Lung microvascular endothelial cell (primary cell): ENCODE results near the gene WDR54. TPM values are rescaled to one million over a fixed set of nuclear protein-coding genes. Genes with fewer than 3 reads are reported as not detected.
"Not testable (repeated sequence)": the region's sequence is repeated elsewhere in the genome, so short reads cannot be mapped to it uniquely, and the experiment has no call there.

Source experiments
- DNase-seq, 2 donors: peaks; one replicate each; pipeline versions ENCODE4 v3.0.0 to v3.0.0-alpha.2; 2010; ENCODE audit warnings: low read depth in 2 of 2
- total RNA-seq: library from RNA; depleted of rRNA; stranded (reverse); fragments of >200 nt; gene quantifications from 2 replicates; pipeline ENCODE4 v1.2.1, GENCODE V29; 2014

The WDR54 gene
- total RNA-seq, 1 donor from 2014 or later = 24.0 TPM

DNA sequence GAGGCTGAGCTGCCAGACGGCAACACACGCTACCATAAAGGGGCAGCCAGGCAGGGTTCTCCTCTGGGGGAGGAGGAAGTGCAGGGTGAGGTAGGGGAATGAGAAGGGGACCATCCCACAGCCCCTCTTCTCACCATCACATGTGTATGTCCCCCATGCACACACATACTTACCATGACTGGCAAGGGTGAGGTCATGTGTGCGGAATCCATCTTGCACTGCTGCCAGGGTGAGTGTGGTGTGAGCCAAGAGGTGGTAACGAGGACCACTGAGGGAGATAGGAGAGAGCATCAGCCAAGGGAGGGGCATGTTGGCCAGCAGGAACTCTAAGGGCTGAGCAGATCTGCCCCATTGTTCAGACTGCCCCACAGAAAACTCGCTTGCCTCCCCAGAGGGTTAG, 7.1 kb downstream of the WDR54 start:
- DNase-seq = no peak

GRCh38 chr2:74429487-74430451, 8.2 kb downstream of the WDR54 start:
- DNase-seq = no peak

GRCh38 chr2:74430502-74430901, 9.0 kb downstream of the WDR54 start:
- DNase-seq = no peak

DNA sequence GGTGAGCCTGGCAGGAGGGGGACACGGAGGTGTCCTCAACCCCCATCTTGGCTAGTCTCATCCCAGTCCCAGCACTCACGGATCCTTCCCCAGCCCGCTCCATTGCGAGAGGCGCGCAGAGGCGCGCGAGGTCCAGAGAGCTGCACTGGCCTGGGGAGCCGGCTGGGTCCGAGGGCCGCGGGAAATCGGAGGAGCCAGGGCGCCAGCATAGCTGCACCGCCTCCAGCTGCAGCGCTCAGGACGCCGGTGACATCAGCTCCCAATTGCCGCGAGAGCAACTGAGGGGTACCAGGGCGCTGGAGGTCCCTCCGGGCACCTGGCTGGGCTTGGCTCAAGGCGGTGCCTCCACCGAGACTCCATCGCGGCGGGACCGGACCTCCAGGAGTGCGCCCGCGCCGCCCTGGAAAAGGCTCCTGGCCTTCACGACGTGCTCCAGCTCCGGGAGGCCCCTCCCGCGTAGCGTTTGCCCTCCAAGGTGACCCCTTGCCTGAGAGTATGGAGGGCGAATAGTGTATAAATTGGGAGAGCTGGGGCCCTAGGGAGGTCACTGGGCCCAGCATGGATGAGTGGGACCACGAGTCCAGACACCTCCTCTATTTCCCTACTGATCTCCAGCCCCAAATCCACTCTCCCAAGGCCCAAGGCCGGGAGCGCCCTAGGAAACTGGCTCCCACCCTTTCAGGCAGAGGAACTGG, 14.7 kb downstream of the WDR54 start:
- no peak for DNase-seq

- DNase-seq = no peak
Observed at GRCh38 chr2:74436848-74437695, 15.5 kb downstream of the WDR54 start.

- no peak for DNase-seq
Observed at GRCh38 chr2:74438248-74438647, 16.7 kb downstream of the WDR54 start.

- DNase-seq = no peak
Observed at GRCh38 chr2:74439373-74439772, 17.8 kb downstream of the WDR54 start.

DNA sequence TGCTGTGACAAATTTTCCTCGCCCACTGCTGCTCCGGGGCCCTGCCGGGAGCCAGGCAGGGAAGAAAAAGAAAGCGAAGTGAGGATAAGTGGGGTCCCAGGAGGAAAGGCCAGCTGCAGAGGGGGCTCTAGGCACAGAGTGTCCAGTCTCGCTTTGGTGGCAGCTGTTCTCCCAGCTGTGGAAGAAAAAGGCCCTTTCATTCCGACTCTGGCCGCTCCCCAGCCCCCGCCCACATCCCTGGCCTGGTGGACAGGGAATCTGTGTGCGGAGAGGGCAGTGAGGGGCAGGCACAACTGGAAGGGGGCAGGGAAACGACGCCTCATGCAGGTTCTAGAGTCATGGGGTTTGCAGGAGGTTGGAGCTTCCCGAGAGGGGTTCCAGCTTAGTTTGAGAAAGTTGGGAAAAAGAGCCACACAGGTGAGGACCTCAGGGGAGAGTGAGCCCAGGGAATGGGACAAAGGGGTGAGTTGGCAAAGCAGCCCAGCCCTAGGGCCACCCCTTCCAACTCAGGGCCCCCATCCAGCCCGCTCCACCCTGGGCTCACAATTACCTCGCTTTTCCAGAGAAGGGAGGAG, 18.4 kb downstream of the WDR54 start:
- peak in 1 of 2 donors; percentile 68 for DNase-seq

DNA sequence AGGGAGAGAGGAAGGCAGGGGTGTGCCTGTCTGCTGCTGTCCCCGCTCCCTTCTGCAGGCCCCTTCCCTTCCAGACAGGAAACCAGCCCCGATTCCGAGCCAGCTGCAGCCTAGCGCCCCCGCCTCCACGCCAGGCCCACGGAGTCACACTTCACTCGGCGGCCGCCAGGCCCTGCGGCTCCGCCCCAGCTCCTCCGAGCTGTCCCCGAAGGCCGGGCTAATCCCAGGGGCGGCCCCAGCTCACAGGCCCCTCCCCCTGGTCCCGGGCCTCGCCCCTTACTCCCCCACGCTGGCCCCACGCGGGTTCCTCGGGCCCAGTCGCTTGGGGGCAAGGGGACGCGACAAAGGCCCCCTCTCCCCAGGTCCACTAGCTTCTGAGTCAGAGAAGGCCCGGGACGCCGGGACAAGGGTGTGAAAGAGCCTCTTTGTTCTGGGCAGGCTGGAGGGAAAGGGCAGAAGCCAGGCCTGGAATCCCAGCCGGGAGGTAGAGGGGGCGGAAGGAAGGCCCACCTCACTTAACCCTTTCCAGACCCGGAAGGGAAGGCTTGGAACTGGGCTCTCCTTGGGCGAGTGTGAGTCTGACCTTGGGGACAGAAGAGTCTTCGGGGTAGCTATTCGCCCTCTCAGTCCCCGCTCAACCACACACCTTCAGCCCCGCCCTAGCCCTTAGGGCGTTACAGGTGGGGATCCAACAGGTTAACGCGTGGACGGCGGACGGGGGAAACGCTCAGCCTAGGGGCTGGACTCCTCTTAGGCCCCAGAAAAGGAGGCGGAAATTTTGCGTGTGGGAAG, 19.0 kb downstream of the WDR54 start:
- peak; percentile 52 to 81 for DNase-seq

DNA sequence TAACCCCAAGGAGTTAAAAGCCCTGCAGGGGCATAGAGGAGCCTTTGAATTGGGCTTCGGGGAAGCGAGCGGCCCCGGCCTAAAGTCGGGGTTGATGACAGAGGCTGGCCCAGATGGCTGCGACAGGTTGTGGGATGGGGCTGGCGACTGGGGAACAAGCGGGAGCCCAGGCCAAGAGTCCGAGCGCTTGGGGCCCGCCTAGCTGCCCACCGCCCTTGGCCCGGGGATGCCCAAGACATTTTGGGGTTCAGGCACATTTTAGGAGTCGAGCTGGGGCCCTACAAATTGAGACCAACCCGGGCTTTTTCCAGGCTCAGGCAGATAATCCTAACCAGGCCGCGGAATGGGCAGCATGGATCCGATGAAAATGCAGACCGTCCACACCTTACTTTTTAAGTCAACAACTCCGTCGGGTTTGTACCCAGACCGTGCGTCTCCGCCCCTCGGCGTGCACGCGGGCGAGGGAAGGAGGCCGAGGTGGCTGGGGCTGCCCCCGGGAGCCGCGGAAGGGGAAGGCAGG, 19.7 kb downstream of the WDR54 start:
- DNase-seq = no peak

- peak in 1 of 2 donors; percentile 38 for DNase-seq
Observed at GRCh38 chr2:74441690-74442482, 20.4 kb downstream of the WDR54 start, which contains the start of gene RTKN. Gene RTKN, minus strand, starts transcription at chr2:74441937. Its CDS starts 121 bp downstream, at chr2:74441816.

- not testable (repeated sequence) for DNase-seq
Observed at GRCh38 chr2:74442483-74443297, 21.2 kb downstream of the WDR54 start.

DNA sequence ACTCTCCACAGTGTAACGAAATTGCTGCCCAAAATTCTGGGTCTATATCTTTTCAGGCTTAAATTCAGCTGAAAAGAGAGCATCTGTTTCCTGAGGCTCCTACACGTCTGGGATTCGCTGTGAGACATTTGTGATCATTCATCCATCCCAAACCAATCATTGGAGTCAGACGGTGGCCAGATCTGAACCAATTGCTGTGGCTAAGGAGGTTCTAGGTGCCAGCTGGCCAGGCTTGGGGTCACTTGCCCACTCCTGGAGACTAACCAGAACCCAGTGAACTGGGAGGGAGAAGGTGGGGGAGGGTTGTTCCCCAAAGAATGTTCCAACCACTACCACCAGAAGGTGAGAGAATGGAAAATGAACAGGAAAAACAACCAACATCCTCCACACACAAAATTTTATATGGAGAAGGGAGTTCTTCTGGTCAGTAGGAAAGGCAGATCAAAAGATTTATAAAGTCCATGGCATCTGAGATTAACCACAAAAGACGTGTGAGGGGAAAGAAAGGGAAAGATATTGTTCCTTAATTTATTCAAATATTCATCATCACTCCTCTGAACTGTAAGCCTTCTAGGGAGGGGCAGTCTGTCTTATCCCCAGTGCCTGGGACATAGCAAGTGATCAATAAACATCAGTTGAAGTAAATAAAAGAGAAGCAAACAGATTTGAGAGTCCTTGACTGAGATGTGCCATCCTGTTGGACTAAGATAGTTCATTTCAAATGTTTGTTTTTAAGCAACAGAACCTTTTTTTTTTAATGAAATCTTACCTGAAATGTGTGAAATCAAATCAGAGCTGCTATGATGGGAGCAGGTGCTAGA, 23.2 kb downstream of the WDR54 start:
- DNase-seq = peak in 1 of 2 donors; percentile 63

DNA sequence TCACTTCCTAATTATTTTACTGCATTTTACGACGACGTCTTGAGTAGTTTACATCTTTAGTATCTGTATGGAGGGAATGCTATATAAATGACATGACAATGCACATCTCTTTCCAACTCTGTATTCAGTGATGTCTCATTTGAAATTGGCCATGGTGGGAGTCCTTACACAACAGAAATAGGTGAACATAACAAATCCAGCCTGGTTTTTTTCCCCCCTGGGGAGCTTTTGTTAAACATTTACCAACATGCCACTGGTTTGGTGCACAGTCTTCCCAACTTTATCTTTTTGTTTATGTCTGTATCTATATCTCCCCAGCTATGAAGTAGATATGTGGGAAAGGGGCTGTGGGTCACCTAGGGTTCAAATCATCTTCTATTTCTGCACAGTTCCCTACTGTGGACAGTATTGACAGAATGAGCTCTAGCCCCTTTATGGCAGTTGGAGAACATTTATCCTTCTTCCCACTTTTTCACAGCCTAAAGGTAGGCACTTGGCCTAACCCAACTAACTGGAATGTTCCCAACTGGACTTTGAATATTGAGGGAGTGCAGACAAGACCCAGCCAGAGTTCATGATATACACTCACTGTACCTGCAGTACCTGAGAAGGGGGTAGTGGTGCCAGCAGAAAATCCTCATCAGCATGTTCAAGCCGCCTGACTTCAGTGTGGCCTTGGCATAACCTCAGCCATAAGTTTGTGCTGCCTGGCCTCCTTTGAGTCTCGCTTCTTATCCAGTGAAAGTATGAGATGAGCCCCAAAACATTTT, 25.9 kb downstream of the WDR54 start:
- DNase-seq = no peak

DNA sequence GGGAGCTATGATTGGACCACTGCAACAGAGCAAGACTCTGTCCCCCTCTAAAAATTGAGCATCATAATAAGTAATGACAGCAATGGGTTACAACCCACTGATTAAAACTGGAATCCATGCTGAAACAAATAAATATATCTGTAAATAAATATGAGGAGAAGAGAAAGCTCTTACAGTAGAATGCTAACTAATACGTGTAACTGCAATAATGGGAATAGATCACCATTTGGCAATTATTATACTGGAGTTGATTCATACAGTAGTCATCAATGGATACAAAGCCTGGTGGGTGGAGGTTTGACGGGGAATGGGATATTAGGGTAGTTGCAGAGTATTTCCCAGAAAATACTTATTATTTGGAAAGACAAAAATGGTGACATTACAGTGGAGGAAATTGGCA, 27.2 kb downstream of the WDR54 start:
- DNase-seq = no peak

DNA sequence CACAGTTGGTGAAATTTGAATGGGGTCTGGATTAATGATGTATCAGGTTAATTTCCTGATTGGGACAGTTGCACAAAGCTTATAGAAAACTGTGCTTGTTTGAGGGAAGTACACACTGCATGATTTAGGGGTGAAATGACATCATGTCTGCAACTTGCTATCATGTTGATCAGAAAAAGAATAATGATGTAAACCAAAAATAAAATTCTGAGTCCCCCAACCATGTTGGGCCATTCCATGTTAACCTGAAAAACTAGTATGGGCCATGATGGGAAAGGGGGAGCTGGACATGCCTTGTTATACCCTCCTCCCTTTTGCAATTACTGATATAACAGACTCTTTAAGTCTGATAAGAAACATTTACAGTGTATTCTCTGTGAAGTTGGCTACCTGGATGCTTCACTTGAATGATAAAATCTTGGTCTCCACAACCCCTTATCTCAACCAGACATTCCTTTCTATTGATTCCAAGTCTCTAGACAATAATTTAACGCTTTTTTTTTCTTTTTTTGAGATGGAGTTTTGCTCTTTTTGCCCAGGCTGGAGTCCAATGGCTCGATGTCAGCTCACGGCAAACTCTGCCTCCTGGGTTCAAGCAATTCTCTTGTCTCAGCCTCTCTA, 29.1 kb downstream of the WDR54 start:
- DNase-seq = no peak
